ENCODE measurements around the gene MRPL42. TPM values are rescaled to one million over a fixed set of nuclear protein-coding genes. Genes with fewer than 3 reads are reported as not detected.
A peak's percentile ranks its signal among the peaks of the same experiment; 100 is the strongest.
"Not testable (repeated sequence)": the region's sequence is repeated elsewhere in the genome, so short reads cannot be mapped to it uniquely, and the experiment has no call there.

Gene MRPL42
- total RNA-seq, 1 experiment from 2014 or later: 108 TPM

GRCh38 chr12:93497456-93497855 is 30.1 kb downstream of the MRPL42 start:
- Histone ChIP-seq H3K4me2 (ENCODE audit: insufficient read depth, insufficient read length, low read length) (no peak overlapping the region), H4K20me1 (ENCODE audit: control insufficient read depth, insufficient read depth, insufficient read length) (no peaks in the 10 kb centered on the region), H3K23ac (ENCODE audit: insufficient read length, low read depth, low read length) (no peak overlapping the region), H4K8ac (replicated peaks; ENCODE audit: insufficient read length, low read depth, low read length) (no peak overlapping the region), H3K18ac (ENCODE audit: insufficient read length, low read depth, low read length) (no peak overlapping the region), H3K4me1 (ENCODE audit: insufficient read depth, low read length) (no peaks in the 10 kb centered on the region), H3K9me3 (ENCODE audit: control insufficient read depth, low read depth, low read length) (no peaks in the 10 kb centered on the region), H3K14ac (ENCODE audit: insufficient read depth, low read length) (no peak overlapping the region), H2BK12ac (ENCODE audit: insufficient read length, low read depth, low read length) (no peak overlapping the region), H3T11ph (ENCODE audit: low read length) (no peak overlapping the region), H3K79me2 (ENCODE audit: insufficient read depth, low read length) (no peaks in the 10 kb centered on the region), H4K91ac (ENCODE audit: insufficient read length, low read depth, low read length) (no peak overlapping the region), H2AK5ac (ENCODE audit: insufficient read length, low read length) (no peak overlapping the region), H3K79me1 (ENCODE audit: insufficient read depth, low read depth, low read length, poor library complexity, severe bottlenecking) (no peaks in the 10 kb centered on the region), H3K27ac (ENCODE audit: insufficient read length, low read depth, low read length) (no peak overlapping the region), H3K23me2 (ENCODE audit: insufficient read length, low read depth, low read length, poor library complexity, severe bottlenecking) (no peaks in the 10 kb centered on the region), H3K56ac (ENCODE audit: insufficient read length, low read depth, low read length) (no peak overlapping the region), H4K5ac (ENCODE audit: insufficient read length, low read depth, low read length) (no peak overlapping the region), H3K27me3 (ENCODE audit: insufficient read depth, low read length) (no peaks in the 10 kb centered on the region), H3K9ac (ENCODE audit: extremely low read depth, insufficient read length, low read length) (no peak overlapping the region), H3K4ac (ENCODE audit: low read depth, low read length) (no peak overlapping the region), H2BK15ac (ENCODE audit: low read depth, low read length) (no peak overlapping the region), H2AFZ (ENCODE audit: low read length) (no peak overlapping the region), H2BK20ac (ENCODE audit: low read depth, low read length, poor library complexity, severe bottlenecking) (no peak overlapping the region), H2BK120ac (ENCODE audit: low read depth, low read length, poor library complexity, severe bottlenecking) (no peak overlapping the region), H2BK5ac (ENCODE audit: insufficient read length, low read length) (no peak overlapping the region)
- Mint-ChIP-seq H3K4me3 (no peak overlapping the region), H3K27ac (peak overlapping the region in 1 of 3 experiments; percentile 24; a peak in 1 of 7 replicates), H3K36me3 (ENCODE audit: insufficient read depth in 1 of 3, low read depth in 3 of 3) (peaks cover 17 to 40% (median 38%) of the 10 kb centered on the region in 3 experiments), H3K9me3 (no peaks in the 10 kb centered on the region), H3K4me1 (peaks cover 0 to 3% of the 10 kb centered on the region in 2 experiments; a peak in 1 of 4 replicates), H3K27me3 (ENCODE audit: low read depth) (no peaks in the 10 kb centered on the region)
- no peak for TF ChIP-seq CTCF (conservative IDR thresholded peaks at IDR 0.05)
- no peak for DNase-seq
- WGBS (ENCODE audit: extremely low coverage, insufficient read length, low lambda C conversion rate): no CpG with 5 or more reads among the region's 1 CpG

- H3K9me3 ChIP-seq (ENCODE audit: control insufficient read depth, low read depth, low read length); H3K27ac Mint-ChIP-seq; H3K18ac ChIP-seq (ENCODE audit: insufficient read length, low read depth, low read length); H3K23ac ChIP-seq (ENCODE audit: insufficient read length, low read depth, low read length); H2AFZ ChIP-seq (ENCODE audit: low read length); H2BK5ac ChIP-seq (ENCODE audit: insufficient read length, low read length); H3K4ac ChIP-seq (ENCODE audit: low read depth, low read length); H3K14ac ChIP-seq (ENCODE audit: insufficient read depth, low read length); H4K5ac ChIP-seq (ENCODE audit: insufficient read length, low read depth, low read length); H3K27me3 ChIP-seq (ENCODE audit: insufficient read depth, low read length); H3K4me3 Mint-ChIP-seq; H3K27ac ChIP-seq (ENCODE audit: insufficient read length, low read depth, low read length); H3K4me1 ChIP-seq (ENCODE audit: insufficient read depth, low read length); H3K56ac ChIP-seq (ENCODE audit: insufficient read length, low read depth, low read length); H3K4me2 ChIP-seq (ENCODE audit: insufficient read depth, insufficient read length, low read length); H3K79me1 ChIP-seq (ENCODE audit: insufficient read depth, low read depth, low read length, poor library complexity, severe bottlenecking); H3K9ac ChIP-seq (ENCODE audit: extremely low read depth, insufficient read length, low read length); H3K4me1 Mint-ChIP-seq; H2BK20ac ChIP-seq (ENCODE audit: low read depth, low read length, poor library complexity, severe bottlenecking); H2AK5ac ChIP-seq (ENCODE audit: insufficient read length, low read length); DNase-seq; H2BK120ac ChIP-seq (ENCODE audit: low read depth, low read length, poor library complexity, severe bottlenecking); H3K79me2 ChIP-seq (ENCODE audit: insufficient read depth, low read length); H4K91ac ChIP-seq (ENCODE audit: insufficient read length, low read depth, low read length); H4K20me1 ChIP-seq (ENCODE audit: control insufficient read depth, insufficient read depth, insufficient read length); H3K27me3 Mint-ChIP-seq (ENCODE audit: low read depth); H4K8ac ChIP-seq (replicated peaks; ENCODE audit: insufficient read length, low read depth, low read length); H3K9me3 Mint-ChIP-seq; H2BK12ac ChIP-seq (ENCODE audit: insufficient read length, low read depth, low read length); H3T11ph ChIP-seq (ENCODE audit: low read length); H2BK15ac ChIP-seq (ENCODE audit: low read depth, low read length); H3K23me2 ChIP-seq (ENCODE audit: insufficient read length, low read depth, low read length, poor library complexity, severe bottlenecking): not testable (repeated sequence)
- peaks cover 19 to 48% (median 46%) of the 10 kb centered on the region in 3 experiments for H3K36me3 Mint-ChIP-seq (ENCODE audit: insufficient read depth in 1 of 3, low read depth in 3 of 3)
- no CpG with 5 or more reads among the region's 1 CpG for WGBS (ENCODE audit: extremely low coverage, insufficient read length, low lambda C conversion rate)
Measured at GRCh38 chr12:93498813-93499212, 31.5 kb downstream of the MRPL42 start.

All from H9 (cell line).